Smooth muscle cell of the brain vasculature (primary cell): Measurements from ENCODE around the gene UBAC2.

ENCODE experiments used
- DNase-seq: peaks from one replicate; pipeline ENCODE4 v3.0.0-alpha.2; 2012; ENCODE audit warnings: low read depth, low spot score

UBAC2 gene

DNA sequence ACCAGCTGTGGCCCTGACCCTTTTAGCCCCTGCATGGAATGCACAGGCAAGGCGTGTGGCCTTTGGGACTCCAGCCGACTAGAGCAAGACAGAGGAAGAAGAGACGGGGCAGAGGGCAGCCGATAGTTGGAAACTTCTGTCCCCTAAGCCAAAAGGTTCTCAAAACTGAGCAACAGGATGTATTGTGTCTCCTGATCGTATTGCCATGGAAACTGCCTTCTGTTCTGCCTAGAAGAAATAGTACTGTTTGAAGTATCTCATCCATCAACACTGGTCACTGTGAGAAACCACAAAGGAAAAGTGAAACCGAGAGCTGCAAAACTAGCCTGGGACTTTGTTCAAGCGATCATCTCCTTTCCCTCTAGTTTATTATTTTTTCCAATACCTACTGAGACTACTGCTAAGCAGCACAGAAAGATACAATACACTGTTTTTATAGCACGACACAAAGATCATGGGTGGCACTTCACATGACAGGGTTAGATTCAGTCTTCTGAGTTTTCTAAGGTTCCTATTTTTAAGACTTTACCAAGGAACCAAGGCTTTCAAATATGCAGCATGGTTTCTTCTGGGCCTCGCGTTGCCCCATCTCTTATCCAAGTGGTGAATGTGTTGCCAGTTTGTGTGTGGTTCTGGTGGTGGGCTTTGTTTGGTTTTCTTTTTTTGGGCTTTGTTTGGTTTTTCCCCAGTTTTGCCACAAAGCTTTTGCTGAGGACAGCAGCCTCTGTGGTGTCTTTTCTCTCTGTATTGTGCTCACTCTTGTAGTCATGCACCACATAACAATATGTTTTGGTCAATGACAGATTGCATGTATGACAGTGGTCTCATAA, 155.8 kb downstream of the UBAC2 start:
- peak; percentile 77 for DNase-seq

DNA sequence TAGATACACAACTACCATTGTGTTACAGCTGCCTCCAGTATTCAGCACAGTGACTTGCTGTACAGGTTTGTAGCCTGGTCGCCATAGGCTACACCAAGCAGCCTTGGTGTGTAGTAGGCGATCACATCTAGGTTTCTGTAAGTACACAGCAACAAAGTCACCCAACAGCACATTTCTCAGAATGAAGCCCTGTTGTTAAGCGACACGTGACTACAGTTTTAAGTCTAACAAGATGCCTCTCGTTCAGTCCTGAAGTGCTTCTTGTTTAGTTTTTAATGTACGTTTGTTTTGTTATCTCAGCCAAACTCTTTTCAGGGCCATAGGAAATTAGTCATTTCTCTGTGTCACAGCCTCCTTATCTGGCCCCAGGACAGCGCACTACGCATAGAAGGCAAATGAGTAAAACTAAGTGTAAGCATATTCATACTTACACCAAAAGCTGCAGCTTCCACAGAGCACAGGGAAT, 156.5 kb downstream of the UBAC2 start:
- no peak for DNase-seq

DNA sequence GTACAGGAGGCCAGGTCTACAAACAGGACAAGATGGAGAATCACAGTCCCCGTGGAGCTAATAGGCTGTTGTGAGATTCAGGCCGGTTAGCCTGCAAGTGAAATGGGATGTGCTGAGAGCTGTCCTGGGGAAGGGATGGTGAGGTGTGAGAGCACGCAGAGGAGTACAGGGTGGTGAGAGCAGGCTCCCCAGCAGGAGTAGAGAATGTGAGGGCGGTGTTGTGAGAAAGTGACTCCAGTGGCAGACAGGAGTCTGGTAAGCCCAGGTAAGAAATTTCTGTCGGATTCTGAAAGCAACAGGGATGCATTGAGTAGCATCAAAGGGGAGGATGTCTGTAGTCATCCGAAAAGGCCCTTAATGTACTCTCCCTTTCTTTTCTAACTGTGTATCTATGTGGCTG, 157.3 kb downstream of the UBAC2 start:
- no peak for DNase-seq

DNA sequence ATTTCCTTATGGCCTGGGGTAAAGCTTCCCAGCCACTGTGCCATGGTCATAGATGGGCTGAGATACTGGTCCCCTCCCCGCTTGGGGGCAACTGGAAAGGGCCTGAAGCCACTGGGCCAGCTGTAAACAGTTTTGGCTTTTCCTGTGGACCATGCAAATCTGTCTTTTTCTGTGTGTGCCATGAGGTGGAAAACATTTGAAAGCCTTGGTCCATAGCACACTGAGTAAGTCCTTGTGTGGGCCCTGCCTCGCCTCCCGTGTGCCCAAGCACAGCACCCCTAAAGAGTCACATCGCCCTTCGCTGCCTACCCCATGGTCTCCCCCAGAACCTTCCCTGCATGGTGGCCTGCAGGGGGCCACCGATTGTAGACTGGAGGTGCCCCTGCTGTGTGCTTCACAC, 158.9 kb downstream of the UBAC2 start:
- DNase-seq = no peak

DNA sequence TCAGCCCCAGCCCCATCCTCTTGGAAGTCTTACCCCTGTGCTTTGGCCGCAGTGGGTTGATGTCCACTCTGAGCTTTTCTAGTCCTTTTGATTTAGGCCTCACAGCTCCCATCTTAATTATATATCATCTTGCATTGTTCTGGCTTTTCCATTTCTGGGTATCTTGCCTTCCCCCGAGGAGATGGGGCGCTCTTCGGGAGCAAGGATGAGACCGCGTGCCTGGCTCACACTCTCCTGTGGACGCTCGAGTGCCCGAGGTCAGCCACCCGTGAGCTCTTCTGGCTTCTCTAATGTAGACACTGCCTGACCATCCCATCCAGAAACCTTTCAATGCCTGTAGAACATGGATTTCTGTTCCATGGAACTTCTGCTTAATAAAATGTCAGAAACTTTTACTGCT, 160.0 kb downstream of the UBAC2 start:
- DNase-seq = no peak

DNA sequence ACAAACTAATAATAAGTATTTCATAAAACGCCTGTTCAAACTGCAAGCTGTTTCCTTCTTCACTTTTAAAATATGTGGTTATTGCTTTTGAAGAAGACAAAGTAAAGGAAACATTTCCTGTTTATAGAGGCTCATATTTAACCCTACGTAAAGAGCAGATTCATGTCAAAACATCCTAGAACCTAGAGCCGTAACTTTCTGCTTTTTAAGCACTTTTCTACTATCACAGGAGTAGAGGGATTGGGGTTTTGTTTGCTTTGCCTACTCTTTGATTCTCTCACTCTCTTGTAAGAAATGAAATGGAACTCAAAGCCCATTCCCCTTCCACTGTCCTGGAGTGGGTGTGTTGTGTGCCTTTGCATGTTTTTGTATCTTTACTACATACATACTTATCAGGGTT, 160.5 kb downstream of the UBAC2 start:
- no peak for DNase-seq

DNA sequence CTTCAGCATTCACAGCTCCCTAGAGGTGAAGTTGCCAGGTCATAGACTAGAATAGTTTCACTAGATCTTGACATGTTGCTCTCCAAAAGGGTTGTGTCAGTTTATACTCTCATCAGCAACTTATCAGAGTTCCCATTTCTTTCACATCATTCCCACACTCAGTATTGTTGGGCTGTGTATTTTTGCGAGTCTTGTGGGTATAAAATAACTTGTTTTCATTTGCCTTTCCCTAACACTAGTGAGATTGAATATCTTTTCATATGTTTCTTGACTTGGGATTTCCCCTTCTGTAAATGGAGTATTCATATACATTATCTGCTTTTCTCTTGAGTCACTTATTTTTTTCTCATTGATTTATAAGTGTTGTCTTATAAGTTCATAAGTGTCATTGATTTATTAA, 161.7 kb downstream of the UBAC2 start:
- no peak for DNase-seq

DNA sequence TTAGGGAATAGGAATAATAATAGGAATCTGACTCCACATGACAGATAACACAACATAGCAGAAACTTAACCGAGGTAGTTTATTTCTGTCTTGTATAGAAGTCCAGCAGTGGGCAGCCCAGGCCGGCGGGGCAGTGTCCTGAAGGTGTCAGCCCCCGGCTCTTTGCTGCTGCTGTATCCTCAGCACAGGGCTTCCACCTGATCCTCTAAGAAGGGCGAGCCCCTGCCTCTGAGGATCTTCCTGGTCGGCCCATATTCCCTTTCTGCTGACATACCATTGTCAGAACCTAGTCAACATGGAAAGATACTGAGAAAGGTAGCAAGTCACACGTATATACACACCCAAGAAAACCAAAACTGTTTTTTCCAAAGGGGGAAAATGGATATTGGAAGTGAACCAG, 162.7 kb downstream of the UBAC2 start:
- DNase-seq = no peak

DNA sequence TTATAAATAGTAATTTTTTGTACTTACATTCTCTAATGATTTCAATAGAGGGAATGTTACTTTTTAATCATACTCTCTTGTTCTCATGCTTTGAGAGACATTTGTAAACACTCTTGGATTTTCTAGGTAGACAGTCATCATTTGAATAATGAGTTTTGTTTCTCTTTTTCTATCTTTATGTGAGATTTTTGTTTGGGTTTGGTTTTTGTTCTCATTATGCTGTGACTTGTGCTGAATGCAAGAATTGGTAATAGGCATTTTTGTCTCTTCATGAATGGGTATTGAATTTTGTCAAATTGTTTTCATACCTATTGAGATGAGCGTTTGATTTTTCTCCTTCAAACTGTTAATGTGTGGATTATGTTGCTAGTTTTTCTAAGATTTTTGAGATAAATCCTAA, 163.3 kb downstream of the UBAC2 start:
- no peak for DNase-seq

DNA sequence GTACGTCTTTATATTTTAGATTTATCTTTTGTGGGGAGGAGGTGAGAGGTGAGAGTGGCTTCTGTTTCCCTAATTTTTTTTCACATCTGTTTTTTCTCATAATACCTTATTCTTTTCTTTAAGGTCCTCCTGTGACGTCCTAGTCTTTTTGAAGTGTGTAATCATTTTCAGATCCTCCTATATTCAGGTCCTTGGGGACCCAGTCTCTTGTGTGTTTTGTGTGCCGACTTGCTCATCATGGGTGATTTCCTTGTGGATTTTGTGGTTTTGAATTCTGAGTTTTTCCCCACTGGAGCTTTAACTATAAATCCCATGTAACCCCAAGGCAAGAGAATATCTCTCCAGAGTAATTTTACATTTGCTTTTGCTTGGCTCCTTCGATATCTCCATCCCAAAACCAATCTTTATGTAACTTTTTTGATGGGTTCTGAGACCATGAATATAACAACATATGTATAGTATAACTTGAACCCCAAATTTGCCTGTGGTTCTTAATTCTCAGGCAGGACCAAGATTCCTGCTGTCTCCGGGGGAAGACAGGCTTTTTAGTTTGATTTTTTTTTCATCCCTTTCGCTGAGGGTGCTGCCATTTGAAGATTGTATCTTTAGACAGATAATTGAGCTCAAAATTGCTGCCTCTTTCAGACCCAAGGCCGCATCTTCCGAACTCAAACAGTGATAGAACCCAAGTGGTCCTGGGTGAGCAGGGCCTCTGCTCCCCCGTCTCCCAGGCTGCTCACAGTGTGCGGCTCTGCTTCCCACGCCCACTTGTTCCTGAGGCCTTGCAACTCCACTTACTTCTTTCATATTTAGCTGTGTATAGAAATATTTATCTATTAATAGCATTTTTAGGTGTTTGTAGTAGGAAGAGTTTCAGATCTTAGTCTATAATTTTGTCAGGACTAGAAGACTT, 165.7 kb downstream of the UBAC2 start:
- DNase-seq = no peak

DNA sequence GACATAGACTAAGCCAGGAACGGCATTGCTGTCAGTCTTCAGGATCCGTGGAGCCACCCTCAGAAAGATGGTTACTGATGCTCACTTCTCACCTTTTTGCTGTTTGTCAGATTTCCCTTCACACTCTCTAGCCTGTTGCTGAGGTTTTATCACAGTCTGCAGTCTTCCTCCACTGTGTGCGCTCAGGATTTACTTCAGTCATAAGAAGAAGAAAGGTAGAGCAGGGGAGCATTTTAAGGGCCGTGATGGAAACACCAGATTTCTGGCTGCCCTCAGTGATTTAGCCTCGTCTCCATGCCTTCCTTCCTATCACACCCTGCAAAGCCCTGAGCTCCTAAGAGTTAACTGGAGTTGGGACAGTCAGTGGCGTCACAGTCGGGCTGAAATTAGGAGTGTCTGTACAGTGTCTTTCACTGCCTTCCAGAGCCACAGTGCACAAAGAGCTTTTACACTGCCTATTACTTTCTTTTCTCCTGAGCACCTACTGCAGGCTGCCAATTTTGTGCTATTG, 166.5 kb downstream of the UBAC2 start:
- no peak for DNase-seq

DNA sequence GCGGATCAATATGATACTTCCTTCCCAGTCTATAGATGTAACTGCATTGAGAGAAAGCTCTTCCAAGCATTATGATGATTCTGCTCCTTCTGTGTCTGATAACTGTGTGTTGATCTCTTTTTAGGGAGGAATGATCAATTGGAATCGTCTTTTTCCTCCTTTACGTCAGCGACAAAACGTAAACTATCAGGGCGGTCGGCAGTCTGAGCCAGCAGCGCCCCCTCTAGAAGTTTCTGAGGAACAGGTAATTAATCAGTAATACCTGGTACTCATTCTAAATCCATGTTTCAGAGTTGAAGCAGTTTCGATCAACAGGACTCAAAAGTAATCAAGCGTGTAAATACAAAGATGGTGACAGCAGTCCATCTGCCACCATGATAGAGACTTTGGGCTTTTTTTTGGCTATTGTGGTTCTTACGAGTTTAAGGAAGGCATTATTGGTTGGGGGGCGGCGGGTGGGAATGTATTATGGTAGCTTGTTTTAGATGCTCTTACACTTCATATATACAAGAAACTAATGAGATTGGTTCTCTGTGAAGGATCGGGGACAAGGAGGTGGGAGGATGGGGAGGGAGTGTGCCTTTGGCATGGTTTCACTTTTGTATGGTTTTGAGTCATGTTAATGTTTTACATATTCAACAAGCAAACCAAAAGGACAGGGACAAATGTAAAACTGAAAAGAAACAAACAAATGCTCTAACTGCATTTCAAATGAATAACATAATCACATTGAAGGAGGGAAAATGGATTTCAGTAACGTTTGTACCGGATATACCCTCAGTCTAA, 167.2 kb downstream of the UBAC2 start:
- no peak for DNase-seq

DNA sequence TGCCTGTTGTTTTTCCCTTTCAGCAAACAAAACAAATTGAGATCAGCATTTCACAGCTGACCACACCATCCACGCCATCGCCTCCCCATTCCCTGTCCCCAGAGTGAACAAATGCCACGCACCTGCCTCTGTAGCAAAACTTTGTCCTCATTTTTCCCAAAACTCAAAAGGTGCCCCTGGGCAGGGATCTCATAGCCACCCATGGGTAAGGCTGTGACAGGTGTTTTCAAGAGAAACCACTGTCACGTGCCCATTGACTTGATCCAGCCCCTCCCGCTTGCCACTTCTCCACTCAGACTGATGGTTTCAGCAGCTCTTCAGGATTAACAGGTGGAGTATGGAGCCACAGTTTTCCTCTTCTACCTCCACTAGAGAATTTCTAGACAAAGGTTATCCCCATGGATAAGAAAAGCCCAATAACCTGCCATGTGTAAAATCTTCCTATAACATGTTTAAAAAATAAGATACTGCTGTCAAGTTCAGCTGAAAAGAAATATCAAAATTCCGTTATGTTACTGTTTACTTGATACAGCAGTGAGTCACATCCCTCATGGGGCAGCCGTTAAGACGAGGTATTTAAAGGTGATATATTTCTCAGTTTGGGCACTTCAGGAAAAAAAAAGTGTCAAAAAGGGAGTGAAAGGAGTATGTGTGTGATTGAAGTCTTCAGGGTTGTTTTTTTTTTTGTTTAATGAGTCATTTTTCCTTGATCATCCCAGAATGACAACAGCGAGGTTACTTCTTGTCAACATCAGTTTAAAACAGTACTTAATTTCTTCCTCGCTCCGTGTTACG, 170.0 kb downstream of the UBAC2 start:
- DNase-seq = no peak

DNA sequence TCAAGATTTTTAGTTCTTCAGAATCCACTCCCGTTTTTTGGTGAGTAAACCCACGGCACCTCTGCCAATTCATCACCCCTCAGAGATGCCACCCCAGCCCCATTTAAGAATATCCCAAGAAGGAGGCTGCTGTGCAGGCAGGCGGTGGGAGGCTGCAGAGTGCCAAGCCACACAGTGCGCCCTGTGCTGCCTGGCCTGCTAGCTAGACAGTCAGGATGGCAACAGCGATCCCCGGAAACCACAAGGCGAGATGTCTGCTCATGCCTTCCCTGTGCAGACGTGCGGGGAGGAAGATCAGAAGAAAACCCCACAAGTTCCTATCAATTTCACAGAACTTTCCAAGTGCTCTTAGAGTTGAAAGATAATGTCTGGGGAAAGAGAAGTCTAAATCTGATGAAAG, 171.3 kb downstream of the UBAC2 start:
- DNase-seq = no peak

DNA sequence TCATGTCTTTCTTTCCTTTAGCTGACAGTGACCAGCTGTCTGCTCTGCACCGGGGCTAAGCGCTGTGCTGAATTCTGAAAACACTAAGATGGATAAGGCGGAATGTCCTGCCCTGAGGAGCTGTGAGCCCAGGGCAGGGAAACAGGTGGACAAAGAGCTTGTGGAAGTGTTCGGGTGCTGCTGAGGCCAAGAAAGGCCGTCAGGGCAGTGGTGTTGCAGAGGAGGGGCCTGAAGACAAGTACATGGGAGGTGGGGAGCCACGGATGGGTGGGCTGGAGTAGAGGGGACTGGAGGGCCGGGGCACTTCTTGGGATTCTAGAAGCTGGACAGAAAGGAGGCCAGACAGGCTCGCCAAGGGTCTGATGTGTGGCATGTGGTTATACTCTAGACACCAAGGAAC, 172.8 kb downstream of the UBAC2 start:
- DNase-seq = no peak

DNA sequence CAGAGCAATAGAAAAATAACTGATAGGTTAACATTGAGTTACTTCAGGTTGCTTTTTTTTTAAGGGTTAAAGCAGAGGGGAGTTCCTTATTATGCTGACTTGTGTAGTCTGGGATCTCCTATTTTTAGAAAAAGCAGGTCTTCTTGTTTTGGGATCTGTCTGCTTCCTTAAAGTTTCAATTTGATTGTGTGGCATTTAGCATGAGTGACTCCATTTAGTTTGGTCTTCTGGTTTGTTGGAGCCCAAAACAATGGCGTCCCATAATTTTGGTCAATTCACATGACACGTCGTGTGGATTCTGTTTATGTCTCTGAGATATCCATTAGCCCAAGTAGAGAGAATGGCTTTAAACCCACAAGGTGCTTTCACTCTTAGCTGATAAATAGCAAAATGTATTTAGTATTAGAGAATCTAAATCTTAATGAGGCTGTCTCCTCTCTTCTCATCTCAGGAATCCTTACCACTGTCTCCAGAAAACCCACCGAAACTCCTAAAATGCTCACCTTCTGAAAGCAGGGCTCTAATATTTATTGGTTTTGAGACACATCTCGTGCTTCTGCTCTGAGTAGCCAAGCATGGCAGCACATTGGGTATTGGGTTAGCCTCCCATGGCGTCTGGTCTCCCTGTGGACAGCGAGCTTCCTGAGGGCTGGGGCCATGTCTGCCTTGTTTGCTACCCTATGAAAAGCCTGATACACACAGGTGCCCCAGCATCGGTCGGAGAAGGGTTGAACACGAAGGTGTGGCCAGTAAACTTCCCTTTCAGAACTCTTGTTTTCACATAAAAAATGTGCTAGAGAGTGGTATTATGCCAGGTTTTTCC, 173.7 kb downstream of the UBAC2 start:
- no peak for DNase-seq

DNA sequence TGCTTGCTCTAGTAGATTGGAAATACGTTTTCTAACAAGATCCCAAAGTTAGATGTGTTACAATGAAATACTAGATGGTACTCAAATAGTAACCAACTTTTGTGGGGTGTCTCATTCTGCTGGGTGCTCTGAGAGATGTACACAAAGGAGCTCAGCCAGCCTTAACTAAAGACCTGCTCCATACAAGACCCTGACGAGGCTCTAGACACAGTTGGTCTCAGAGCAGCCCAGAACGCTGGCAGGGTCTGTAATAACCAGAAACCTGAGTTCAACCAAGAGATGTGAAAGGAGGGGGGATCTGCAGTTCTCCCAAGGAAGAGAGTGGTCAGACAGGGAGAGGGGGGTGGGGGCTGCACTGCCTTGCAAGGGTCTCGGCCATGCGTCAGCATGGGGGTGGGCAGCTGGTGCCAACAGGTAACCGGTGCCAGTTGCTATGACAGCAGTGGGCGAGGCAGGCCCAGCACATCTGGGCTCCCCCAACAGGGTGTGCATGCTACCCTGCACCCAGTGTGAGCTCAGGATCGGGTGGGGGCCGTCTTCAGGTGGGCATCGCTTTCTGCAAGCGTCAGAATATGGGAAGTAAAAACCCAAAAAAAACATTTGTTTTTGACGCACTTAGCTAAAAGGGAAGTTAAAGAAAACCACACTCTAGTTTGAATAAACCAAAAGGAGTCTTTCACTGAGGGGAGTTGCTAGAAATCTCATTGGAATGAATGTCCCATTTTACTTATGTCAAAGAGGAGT, 174.5 kb downstream of the UBAC2 start:
- DNase-seq = no peak

DNA sequence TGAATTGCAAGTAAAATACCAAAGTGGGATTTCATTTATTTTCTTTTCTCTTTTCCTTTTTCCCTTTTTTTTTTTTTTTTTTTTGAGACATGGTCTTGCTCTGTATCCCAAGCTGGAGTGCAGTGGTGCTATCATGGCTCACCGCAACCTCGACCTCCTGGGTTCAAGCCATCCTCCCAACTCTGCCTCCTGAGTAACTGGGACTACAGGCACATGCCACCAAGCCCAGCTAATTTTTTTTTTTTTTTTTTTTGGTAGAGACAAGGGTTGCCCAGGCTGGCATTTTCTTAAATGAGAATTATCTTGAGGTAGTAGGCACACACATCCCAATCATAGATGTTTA, 175.1 kb downstream of the UBAC2 start:
- DNase-seq = no peak

DNA sequence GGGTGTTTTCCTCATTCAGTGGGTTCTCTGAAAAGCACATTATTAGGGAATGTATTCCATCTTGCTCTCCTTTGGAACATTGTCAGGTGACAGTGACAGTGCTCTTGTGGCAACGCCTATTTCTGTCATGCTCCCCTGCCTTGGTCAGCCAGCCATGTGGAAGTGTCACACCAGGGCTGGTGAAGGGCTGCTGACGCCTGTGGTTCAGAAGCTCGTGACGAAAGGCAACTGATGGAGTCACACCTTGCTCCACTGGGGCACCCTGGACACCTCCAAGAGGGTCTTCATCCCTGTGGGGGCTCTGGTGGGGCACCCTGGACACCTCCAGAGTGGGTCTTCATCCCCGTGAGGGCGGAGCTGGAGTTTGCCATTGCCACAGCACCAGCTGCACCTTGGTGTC, 175.5 kb downstream of the UBAC2 start:
- no peak for DNase-seq
